Measurements from ENCODE around the gene COL2A1.

GRCh38 chr12:47991106-47992061, 12.9 kb downstream of the COL2A1 start:
- TF ChIP-seq CTCF (tag by site-specific recombination; IDR thresholded peaks at IDR 0.05) (no peak), ZNF785 (tag by site-specific recombination; IDR thresholded peaks at IDR 0.05) (no peak), ZNF335 (tag by site-specific recombination; conservative IDR thresholded peaks at IDR 0.05) (no peak), ZNF280D (tag by site-specific recombination; IDR thresholded peaks at IDR 0.05) (no peak), ZNF768 (tag by site-specific recombination; IDR thresholded peaks at IDR 0.05) (no peak), KLF9 (tag by site-specific recombination; IDR thresholded peaks at IDR 0.05; ENCODE audit: low read depth) (no peak), ZNF639 (tag by site-specific recombination; IDR thresholded peaks at IDR 0.05) (no peak), ZNF16 (tag by site-specific recombination; IDR thresholded peaks at IDR 0.05; ENCODE audit: low read depth) (no peak), ZFP37 (tag by site-specific recombination; IDR thresholded peaks at IDR 0.05) (no peak)

Data from HEK293 (cell line).